SKM-1 (cell line): ENCODE measurements around the gene OR52I2.
A peak's percentile ranks its signal among the peaks of the same experiment; 100 is the strongest.

Source experiments
- DNase-seq: peaks from one replicate; lab custom pipeline; 2025; ENCODE audit not compliant: unreplicated experiment; lab: John Stamatoyannopoulos, UW

Gene OR52I2

DNA sequence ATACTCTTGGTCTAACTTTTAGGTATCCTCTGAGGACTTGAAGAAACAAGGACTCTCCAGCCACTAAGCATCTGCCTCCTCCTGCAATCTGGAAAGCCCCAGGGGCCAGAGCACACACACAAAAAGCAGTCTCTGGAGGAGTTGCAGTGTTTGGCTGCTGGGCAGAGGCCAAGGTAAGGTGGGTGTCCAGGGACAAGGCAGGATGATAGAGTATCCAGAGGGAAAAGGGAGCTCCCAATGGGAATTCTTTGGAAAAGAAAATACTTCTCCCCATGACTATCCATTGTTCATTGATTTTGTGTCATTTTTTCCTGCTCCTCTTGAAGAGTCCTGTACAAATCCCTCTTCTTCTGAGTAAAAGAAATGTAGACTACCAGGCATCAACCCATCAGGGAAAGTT, at the start of gene OR52I2:
TSS of gene OR52I2 (plus strand) at position 301 of the 400 bp plus-strand sequence.
- no peak for DNase-seq

DNA sequence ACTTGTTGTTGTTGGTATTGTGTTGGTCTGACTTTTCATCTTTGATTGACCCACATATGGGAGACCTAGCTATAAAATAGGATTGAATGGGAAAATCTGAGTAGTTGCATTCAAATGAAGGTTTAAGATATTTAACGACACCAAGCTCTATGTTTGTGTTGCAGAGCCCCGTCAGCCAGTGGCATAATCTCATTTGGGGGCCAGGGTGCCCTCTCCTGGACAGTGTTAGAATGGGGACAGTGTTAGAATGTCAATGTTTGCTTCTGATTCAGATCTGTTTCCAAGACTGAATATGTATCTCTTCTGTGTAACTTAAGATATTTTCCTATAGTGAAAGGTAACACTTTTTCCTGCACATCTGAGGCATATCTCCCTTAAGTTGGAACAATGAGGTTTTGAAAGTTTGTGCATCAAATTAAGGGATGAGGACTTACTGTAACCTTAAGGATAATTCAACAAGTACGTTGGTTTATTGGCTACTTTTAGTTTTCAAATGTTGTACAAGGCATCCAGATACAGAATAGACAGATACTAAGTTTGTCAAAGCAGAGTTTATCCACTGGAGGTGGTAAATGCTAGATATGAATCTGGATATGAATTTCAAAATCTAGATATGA, 41.8 kb upstream of the OR52I2 start:
- DNase-seq, result peak; percentile 12

DNA sequence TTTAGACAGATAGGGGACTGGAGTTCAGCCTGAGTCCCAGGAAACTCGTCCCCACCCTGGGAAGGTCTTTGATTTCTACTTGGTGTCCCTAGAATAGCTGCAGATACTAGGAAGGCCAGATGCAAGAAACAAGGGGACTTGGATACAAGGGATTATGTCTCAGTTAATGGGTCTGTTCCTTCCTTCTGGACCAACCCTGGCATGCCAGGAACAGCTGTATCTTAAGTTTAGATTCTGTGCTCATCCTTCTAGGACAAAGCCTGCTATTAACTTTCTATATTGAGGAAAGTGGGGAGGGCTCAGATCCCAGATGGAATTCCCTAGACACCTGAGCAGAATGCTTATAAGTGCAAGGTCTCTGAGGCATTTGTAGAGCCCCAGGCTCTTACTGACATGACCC, 40.5 kb upstream of the OR52I2 start:
- DNase-seq, result no peak

DNA sequence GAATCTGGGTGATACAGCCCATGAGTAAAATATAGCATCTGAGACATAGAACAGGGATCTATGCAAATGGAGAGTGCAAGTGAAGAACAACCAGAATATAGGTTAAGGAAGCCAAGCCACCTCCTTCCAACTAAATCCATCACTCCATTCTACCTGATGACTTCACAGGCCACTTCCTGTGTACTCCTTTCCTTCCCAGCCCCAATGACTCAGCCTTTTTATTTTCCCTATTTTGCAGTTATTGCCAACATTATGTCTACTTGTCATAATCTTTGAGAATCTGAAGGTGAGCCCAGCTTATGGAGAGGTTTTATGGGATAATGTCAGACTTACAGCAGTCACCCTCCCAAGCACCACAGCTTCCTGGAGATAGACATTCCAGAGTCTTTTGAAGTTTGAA, 38.0 kb upstream of the OR52I2 start:
- DNase-seq, result no peak

DNA sequence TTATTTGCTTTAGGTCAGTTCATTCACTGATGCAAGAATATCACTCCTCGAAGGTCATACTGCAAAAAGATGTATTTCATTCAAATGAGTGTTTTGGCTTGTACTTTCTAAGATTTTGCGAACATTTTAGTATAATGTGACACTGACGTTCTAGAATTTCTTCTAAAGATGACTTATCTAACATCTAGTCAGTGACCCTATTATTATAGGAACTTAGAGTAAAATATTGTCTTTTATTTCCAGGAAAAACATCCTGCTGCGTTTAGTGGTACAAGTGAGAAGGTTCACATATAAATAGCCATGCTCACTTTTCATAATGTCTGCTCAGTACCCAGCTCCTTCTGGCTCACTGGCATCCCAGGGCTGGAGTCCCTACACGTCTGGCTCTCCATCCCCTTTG, 36.7 kb upstream of the OR52I2 start, which contains the start of gene OR52M1:
TSS of gene OR52M1 (plus strand) at position 301 of the 400 bp plus-strand sequence. CDS start at position 301, 0 bp downstream.
- DNase-seq, result no peak

DNA sequence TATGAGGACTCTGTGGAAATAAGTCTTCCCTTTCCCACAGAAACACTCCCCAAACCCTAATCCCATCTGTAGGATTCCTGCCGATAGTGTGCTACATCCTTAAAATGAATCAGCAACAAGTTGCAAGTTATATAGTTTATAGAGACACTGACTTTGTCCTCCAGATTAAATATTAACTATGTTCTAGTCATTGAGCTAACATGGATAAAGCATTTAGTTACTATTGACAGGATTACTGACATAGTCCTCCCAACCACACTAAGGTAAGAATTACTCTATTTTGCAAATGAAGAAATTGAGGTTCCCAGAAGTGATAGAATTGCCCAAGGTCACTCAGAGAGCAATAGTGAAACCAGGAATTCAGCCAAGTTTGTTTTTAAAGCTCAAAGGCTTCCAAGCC, 34.7 kb upstream of the OR52I2 start:
- no peak for DNase-seq

DNA sequence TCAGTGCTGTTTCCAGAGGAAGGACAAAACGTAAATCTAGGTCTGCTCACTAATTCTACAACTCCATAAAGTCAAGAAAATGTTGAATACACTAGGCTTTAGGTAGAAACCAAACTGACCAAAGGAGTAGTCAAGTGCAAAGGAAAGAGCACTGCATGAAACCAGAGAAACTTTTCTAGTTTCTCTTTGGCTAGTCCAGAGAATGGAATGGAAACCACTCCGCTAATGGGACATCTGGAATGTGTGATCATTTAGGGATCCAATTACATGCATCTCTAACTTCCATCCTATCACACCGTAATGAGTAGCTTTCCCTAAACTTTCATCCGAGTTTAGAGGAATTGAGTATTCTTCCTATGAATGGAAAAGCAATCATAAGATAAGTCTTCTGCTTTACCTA, 34.1 kb upstream of the OR52I2 start:
- no peak for DNase-seq

DNA sequence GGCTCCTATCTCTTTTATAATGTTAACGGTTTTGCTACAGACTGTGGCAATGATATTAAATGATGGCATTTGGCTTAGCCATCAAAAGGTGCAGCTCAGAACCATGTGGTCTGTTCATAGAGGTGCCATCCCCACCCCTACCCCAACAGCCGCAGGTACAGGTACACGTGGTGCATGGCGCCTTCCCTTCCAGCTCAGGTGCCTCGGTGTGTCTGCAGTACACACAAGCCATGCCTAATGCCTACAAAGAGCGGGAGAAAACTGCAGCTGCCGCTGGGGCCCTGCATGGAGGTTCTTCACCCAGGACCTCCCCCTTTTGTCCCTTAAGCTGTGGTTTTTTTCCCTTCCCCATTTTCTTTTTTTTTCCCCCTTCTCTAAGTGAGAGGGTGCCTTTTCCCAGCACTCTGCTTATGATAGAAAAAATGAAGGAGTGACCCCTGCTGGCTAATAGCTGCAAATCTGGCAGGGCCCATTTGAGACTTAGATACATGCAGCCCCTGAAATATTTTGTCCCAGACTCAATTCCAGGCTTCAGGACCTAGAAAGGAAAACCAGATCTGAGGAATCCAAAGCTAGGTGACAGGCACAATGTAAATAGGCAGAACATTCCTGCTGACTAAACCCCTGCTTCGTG, 30.1 kb upstream of the OR52I2 start:
- no peak for DNase-seq

DNA sequence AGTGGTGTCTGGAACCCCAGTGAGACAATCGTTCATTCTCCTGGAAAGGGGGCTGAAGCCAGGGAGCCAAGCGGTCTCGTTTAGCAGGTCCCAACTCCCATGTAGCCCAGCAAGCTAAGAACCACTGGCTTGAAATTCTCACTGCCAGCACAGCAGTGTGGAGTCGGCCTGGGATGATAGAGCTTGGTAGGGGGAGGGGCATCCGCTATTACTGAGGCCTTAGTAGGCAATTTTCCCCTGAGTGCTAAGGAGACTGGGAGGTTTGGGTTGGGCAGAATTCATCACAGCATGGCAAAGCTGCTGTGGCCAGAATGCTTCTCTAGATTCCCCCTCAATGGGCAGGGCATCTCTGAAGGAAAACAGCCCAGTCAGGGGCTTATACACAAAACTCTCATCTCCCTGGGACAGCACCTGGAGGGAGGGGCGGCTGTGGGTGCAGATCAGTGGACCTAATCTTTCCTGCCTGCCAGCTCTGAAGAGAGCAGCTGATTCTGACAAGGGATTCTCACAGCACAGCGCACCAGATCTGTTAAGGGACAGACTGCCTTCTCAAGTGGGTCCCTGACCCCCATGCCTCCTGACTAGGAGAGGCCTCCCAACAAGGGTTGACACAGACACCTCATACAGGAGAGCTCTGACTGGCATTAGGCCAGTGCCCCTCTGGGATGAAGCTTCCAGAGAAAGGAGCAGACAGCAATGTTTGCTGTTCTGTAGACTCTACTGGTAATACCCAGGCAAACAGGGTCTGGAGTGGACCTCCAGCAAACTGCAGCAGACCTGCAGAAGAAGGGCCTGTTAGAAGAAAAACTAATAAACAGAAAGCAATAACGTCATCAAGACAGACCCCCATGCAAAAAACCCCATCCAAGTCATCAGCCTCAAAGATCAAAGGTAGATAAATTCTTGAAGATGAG, 21.8 kb upstream of the OR52I2 start:
- no peak for DNase-seq

DNA sequence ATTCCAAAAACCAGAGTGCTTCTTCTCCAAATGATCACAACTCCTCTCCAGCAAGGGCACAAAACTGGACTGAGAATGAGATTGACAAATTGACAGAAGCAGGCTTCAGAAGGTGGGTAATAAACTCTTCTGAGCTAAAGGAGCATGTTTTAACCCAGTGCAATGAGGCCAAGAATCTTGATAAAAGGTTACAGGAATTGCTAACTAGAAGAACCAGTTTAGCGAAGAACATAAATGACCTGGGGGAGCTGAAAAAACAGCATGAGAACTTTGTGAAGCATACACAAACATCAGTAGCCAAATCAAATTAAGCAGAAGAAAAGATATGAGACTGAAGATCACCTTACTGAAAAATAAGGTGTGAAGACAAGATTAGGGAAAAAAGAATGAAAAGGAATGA, 21.1 kb upstream of the OR52I2 start:
- DNase-seq, result no peak

DNA sequence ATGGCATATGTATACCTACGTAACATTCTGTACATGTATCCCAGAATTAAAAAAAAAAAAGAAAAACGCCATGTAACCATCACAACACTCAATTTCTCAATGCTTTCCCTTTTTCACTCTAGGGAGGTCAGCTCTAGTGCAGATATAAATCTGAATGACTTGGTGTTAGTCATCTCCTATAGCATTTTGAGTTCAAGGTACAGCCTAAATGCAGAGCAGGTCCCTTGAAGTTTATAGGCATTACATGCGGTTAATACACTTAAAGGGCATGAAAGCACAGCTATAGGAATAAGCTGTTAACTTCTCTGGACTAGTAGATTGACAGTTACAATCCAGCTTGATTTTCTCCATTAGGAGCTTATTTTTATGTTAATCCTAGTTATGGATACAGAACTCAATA, 16.2 kb upstream of the OR52I2 start:
- no peak for DNase-seq

DNA sequence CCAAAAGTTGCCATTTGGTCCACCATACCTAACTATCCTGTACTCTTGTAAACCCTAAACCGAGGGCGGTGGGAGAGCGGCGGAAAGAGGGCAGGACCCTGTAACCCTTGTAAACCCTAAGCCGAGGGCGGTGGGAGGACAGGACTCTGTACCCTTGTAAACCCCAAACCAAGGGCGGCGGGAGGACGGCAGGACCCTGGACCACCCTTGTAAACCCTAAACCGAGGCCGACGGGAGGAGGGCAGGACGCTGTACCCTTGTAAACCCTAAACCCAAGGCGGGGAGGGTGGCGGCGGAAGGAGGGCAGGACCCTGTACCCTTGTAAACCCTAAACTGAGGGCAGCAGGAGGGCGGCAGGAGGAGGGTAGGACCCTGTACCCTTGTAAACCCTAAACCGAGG, 12.5 kb upstream of the OR52I2 start:
- DNase-seq, result no peak

DNA sequence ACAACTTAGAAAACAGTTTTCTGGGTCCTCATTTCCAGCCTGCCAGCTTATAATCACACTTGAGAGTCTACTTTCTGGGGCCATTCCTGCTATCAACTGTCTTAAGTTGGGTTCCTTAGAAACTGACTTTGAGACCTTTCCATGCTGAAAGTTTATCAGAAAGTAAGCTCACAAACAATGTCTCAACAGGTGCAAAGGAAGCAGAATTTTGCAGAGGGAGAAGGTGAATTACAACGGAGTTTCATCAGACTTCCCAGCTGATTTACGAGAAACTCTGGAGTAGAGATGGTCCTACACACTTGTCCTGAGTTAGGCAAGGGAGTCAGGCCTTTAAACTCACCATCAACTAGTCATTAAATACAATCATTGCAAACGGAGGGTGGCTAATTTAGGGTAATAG, 4.7 kb upstream of the OR52I2 start:
- DNase-seq, result no peak

DNA sequence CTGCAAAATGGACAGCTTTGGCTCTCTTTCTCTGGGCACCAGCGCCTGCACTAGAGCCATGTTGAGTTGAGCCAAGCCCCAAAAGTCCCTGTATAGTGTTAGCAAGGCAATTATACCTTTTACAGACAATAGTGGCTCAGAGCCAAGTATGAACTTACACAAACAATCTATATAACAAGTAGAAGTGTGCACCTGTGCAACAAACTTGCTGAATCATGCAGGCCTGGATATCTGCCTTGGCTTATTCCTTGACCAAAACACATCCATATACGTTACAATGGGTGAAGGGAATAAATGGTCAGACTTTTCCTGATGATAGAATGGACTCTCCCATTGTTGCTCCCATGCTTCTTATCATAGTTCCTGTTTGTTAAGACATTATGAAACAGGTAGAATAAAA, 3.8 kb upstream of the OR52I2 start:
- no peak for DNase-seq

DNA sequence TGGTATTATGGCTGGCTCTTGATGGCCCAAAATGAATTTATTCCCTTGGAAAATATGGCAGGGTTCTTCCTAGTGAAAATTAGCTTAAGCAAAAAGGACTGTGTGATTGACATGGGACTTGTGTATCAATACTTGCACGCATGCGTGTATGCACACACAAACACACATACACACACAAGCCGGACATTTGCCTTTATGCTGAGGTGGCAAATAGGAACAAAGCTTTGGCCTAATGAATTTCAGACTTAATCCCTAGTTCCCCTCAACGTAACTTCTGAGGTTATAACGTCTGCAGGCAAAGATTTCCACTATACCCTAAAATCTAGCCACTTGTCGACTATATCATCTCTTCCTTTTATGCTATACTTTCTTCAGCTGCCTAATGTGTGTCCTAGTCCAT, 2.9 kb upstream of the OR52I2 start:
- DNase-seq, result no peak

DNA sequence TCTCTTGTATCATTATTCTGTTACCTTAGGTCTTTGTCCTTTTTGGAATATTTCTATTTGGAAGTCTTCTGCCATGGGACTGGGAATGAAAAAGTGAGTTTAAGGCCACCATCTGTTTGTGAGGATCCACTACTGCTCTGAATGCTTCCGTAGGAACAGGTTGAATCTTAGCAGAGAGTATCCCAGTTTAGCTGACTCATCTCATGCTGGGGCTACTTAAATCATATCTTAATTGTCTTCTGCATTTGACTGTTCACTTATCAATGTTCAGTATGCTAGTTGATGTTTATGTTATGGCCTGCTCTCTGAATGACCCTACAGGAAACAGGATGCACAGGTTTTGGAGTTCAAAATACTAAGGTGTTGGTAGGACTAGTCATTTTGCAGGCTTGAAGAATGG, 1.4 kb upstream of the OR52I2 start:
- DNase-seq, result no peak

DNA sequence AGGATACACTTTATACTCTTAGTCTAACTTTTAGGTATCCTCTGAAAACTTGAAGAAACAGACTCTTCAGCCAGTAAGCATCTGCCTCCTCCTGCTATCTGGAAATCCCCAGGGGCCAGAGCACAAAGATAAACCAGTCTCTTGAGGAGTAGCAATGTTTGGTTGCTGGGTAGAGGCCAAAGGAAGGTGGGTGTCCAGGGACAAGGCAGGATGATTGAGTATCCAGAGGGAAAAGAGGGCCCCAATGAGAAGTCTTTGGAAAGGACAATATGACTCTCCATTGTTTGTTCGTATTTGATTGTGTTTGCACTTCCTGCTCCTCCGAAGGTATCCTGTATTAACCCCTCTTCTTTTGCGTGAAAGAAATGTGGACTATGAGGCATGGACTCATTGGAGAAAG, 7.5 kb downstream of the OR52I2 start:
- no peak for DNase-seq

DNA sequence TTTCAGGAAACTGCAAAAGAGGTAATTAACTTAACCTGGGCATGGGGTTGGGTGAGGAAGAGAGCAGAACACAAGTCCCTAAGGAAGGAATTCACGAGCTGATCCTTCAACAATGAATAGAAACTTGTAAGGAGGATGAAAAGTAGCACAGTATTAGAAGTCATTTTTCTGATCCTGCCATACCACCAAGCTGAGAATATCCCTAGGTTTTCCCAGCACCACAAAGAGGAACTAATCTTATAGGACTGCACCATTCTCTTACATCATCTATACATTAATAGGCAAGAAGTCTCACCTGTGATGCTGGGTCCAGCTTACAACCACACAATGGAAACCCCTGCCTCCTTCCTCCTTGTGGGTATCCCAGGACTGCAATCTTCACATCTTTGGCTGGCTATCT, 12.2 kb downstream of the OR52I2 start, which contains the start of gene OR52I1:
TSS of gene OR52I1 (plus strand) at position 301 of the 400 bp plus-strand sequence. CDS start at position 301, 0 bp downstream.
- DNase-seq, result no peak

DNA sequence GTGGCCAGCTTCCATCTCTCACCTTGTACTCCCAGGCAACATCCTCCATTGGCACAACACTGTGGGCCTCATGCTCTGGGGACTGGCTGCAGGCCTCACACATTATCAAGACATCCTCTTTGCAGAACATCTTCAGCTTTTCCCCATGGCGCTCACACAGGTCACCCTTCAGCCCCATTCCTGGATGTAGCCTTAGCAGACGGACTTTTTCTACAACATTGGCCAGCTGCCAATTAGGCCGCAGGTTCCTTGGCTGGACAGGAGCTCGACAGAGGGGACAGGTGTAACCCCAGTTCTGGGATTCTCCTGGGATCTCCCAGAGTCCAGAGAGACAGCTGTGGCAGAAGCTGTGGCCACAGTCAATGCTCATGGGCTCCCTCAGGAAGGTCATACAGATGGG, 23.5 kb downstream of the OR52I2 start:
- DNase-seq, result no peak

DNA sequence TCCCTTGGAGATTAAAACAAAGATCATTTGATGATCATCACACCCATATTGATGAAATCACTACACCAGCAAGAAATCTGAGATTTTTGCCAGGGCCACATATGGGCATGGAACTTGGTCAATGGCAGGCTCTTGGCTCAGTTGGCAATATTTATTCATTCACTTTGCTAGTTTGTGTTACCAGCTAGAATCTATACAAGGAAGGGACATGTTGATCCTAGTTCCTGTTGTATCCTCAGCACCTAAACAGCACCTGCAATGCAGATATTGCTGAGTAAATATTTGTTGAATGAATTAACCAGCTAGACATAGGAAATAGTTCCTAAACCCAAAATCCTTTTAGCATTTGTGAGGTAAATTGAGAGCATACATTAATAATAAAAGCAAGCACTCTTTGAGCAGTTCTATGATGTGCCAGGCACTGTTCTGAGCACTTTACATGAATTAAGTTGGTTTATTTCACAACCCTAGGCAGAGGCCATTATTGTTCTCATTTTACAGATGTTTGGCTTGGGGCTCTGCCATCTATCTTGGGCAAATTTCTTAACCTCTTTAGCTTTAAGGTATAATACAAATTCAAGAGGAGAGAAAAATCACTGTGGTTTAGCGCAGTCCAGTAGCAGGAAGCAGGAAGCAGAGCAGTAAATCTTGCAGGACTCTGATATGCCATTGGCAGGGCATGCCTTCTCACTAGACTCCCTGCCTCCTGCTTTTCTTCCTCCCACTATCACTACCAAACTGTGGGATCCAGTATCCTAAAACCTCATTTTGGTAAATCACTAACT, 24.9 kb downstream of the OR52I2 start:
- DNase-seq, result no peak

DNA sequence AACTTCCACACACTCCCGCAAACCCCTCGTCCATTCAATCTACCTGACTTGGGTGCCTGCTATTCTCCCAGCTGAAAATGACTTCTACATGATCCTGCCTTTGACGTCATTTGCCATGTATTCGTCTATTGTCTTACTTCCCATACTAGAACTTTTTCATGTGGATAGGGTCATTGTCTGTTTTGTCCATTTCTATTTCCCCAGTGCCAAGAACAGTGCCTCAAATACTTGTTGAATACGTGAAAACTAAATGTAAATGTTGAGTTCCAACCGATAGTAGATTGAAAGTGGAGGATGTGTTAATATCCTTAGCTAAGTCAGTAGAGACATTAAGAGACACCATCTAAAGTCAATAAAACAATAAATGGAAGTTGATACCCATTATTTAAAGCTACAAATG, 25.6 kb downstream of the OR52I2 start:
- no peak for DNase-seq
